HEK293 (cell line): ENCODE measurements around the gene CNTNAP1.
"Not testable (repeated sequence)": the region's sequence is repeated elsewhere in the genome, so short reads cannot be mapped to it uniquely, and the experiment has no call there.

ENCODE experiments used
- CTCF ChIA-PET: fragments of 350-600 bp; formaldehyde crosslinking; extraction: SDS; loops from one replicate; lab custom pipeline; 2021; ENCODE audit warnings: antibody characterized with exemption; lab: Yijun Ruan, JAX
- POLR2A ChIA-PET: fragments of 300-600 bp; formaldehyde crosslinking; extraction: SDS; loops from one replicate; lab custom pipeline; 2020; ENCODE audit warnings: antibody characterized with exemption, inconsistent platforms; lab: Yijun Ruan, JAX
- H3K27ac ChIP-seq: fragments of 200-500 bp; sonication (Bioruptor generic); 2 replicates; pipeline ENCODE4 v1.5.1; 2014; ENCODE audit warnings: low read depth, low read length, control low read depth, inconsistent platforms; ENCODE audit errors: extremely low read depth
- H3K36me3 ChIP-seq, 2 experiments: fragments of 200-500 bp in 1 of 2; sonication (Bioruptor generic) in 1 of 2; 1 replicate in 1 of 2; 2 replicates in 1 of 2; pipeline ENCODE4 v1.5.1; 2014 to 2017; ENCODE audit warnings: inconsistent platforms in 2 of 2, low read length in 2 of 2; ENCODE audit not compliant: control insufficient read depth in 2 of 2, insufficient read depth in 1 of 2
- H3K4me1 ChIP-seq: fragments of 200-500 bp; sonication (Bioruptor generic); 2 replicates; pipeline ENCODE4 v1.5.1; 2014; ENCODE audit warnings: mild to moderate bottlenecking, low read length, inconsistent platforms; ENCODE audit not compliant: control insufficient read depth, insufficient read depth
- H3K4me3 ChIP-seq: 2 replicates; pipeline ENCODE4 v1.5.1; 2011; ENCODE audit warnings: low read depth, mild to moderate bottlenecking, control low read depth, low read length, moderate library complexity
- H3K9me3 ChIP-seq: fragments of 200-500 bp; sonication (Bioruptor generic); 2 replicates; pipeline ENCODE4 v1.5.1; 2014; ENCODE audit warnings: low read depth, low read length, inconsistent platforms; ENCODE audit not compliant: control insufficient read depth, insufficient read depth
- ATF2 ChIP-seq: fragments of 450-650 bp; formaldehyde crosslinking; IDR thresholded peaks from 2 replicates; pipeline ENCODE4 v1.5.1; 2016; ENCODE audit warnings: missing biosample characterization, missing genetic modification characterization, low read depth
- HOXA7 ChIP-seq: sonication (generic); formaldehyde crosslinking; IDR thresholded peaks from 2 replicates; pipeline ENCODE4 v1.8.1; 2022; ENCODE audit warnings: missing genetic modification reagents, borderline replicate concordance
- IKZF3 ChIP-seq: fragments of 450-650 bp; IDR thresholded peaks from 2 replicates; pipeline ENCODE4 v1.5.0; 2018; ENCODE audit warnings: missing biosample characterization, mild to moderate bottlenecking, missing genetic modification characterization, moderate library complexity
- KLF10 ChIP-seq: fragments of 450-650 bp; IDR thresholded peaks from 2 replicates; pipeline ENCODE4 v1.5.1; 2018; ENCODE audit warnings: missing biosample characterization, mild to moderate bottlenecking, missing genetic modification characterization
- KLF17 ChIP-seq: fragments of 450-650 bp; formaldehyde crosslinking; IDR thresholded peaks from 2 replicates; pipeline ENCODE4 v1.5.1; 2016; ENCODE audit warnings: missing biosample characterization, missing genetic modification characterization
- OVOL3 ChIP-seq: fragments of 450-650 bp; formaldehyde crosslinking; IDR thresholded peaks from 2 replicates; pipeline ENCODE4 v1.5.1; 2016; ENCODE audit warnings: missing biosample characterization, missing genetic modification characterization
- SP7 ChIP-seq: fragments of 450-650 bp; formaldehyde crosslinking; IDR thresholded peaks from 2 replicates; pipeline ENCODE4 v1.5.1; 2016; ENCODE audit warnings: missing biosample characterization, missing genetic modification characterization
- YY1 ChIP-seq: fragments of 450-650 bp; formaldehyde crosslinking; IDR thresholded peaks from 2 replicates; pipeline ENCODE4 v1.5.1; 2018; ENCODE audit warnings: missing biosample characterization, missing genetic modification characterization
- ZBTB21 ChIP-seq: fragments of 450-650 bp; formaldehyde crosslinking; IDR thresholded peaks from 2 replicates; pipeline ENCODE4 v1.5.1; 2017; ENCODE audit warnings: missing biosample characterization, missing genetic modification characterization
- ZNF121 ChIP-seq: fragments of 450-650 bp; formaldehyde crosslinking; IDR thresholded peaks from 2 replicates; pipeline ENCODE4 v1.5.1; 2016; ENCODE audit warnings: missing biosample characterization, missing genetic modification characterization
- ZNF146 ChIP-seq: fragments of 450-650 bp; formaldehyde crosslinking; IDR thresholded peaks from 2 replicates; pipeline ENCODE4 v1.5.1; 2016; ENCODE audit warnings: missing biosample characterization, missing genetic modification characterization
- ZNF184 ChIP-seq: fragments of 450-650 bp; IDR thresholded peaks from 2 replicates; pipeline ENCODE4 v1.5.1; 2018; ENCODE audit warnings: missing biosample characterization, mild to moderate bottlenecking, missing genetic modification characterization
- ZNF248 ChIP-seq: fragments of 450-650 bp; formaldehyde crosslinking; IDR thresholded peaks from 2 replicates; pipeline ENCODE4 v1.5.1; 2017; ENCODE audit warnings: missing biosample characterization, missing genetic modification characterization
- ZNF341 ChIP-seq: fragments of 450-650 bp; formaldehyde crosslinking; IDR thresholded peaks from 2 replicates; pipeline ENCODE4; 2016; ENCODE audit warnings: low read depth, missing biosample characterization, missing genetic modification characterization
- ZNF423 ChIP-seq: fragments of 450-650 bp; formaldehyde crosslinking; IDR thresholded peaks from 2 replicates; pipeline ENCODE4 v1.5.1; 2016; ENCODE audit warnings: missing biosample characterization, missing genetic modification characterization
- ZNF488 ChIP-seq: fragments of 450-650 bp; formaldehyde crosslinking; IDR thresholded peaks from 2 replicates; pipeline ENCODE4 v1.5.1; 2016; ENCODE audit warnings: missing biosample characterization, missing genetic modification characterization
- ZNF529 ChIP-seq: fragments of 450-650 bp; formaldehyde crosslinking; IDR thresholded peaks from 2 replicates; pipeline ENCODE4 v1.5.1; 2017; ENCODE audit warnings: missing genetic modification characterization, missing biosample characterization; ENCODE audit not compliant: insufficient replicate concordance
- ZNF555 ChIP-seq: fragments of 450-650 bp; formaldehyde crosslinking; conservative IDR thresholded peaks from 2 replicates; pipeline ENCODE4 v1.5.1; 2017; ENCODE audit warnings: missing biosample characterization, mild to moderate bottlenecking, missing genetic modification characterization, inconsistent platforms
- ZNF560 ChIP-seq: fragments of 450-650 bp; formaldehyde crosslinking; IDR thresholded peaks from 2 replicates; pipeline ENCODE4 v1.5.1; 2017; ENCODE audit warnings: missing biosample characterization, missing genetic modification characterization, borderline replicate concordance
- ZNF600 ChIP-seq: fragments of 450-650 bp; formaldehyde crosslinking; IDR thresholded peaks from 2 replicates; pipeline ENCODE4 v1.5.1; 2016; ENCODE audit warnings: missing biosample characterization, missing genetic modification characterization
- ZNF610 ChIP-seq: fragments of 450-650 bp; formaldehyde crosslinking; IDR thresholded peaks from 2 replicates; pipeline ENCODE4 v1.5.1; 2016; ENCODE audit warnings: missing biosample characterization, missing genetic modification characterization, borderline replicate concordance
- ZNF707 ChIP-seq: fragments of 450-650 bp; formaldehyde crosslinking; IDR thresholded peaks from 2 replicates; pipeline ENCODE4 v1.5.1; 2016; ENCODE audit warnings: missing biosample characterization, missing genetic modification characterization
- ZNF777 ChIP-seq: fragments of 450-650 bp; formaldehyde crosslinking; IDR thresholded peaks from 2 replicates; pipeline ENCODE4 v1.5.1; 2017; ENCODE audit warnings: missing biosample characterization, missing genetic modification characterization, borderline replicate concordance
- ZNF830 ChIP-seq: fragments of 450-650 bp; IDR thresholded peaks from 2 replicates; pipeline ENCODE4 v1.5.0; 2018; ENCODE audit warnings: missing biosample characterization, missing genetic modification characterization, low read depth, mild to moderate bottlenecking, moderate library complexity
- ZNF837 ChIP-seq: fragments of 450-650 bp; formaldehyde crosslinking; IDR thresholded peaks from 2 replicates; pipeline ENCODE4 v1.5.1; 2016; ENCODE audit warnings: missing biosample characterization, missing genetic modification characterization
- ZSCAN4 ChIP-seq: fragments of 450-650 bp; formaldehyde crosslinking; IDR thresholded peaks from 2 replicates; pipeline ENCODE4 v1.5.1; 2017; ENCODE audit warnings: missing biosample characterization, missing genetic modification characterization

Gene CNTNAP1

GRCh38 chr17:42723636-42724035 is 41.3 kb downstream of the CNTNAP1 start (continued):
- TF ChIP-seq ZNF146 (tag by site-specific recombination): no peak
- no peak for TF ChIP-seq YY1
- no peak for TF ChIP-seq KLF17 (tag by site-specific recombination)
- no peak for TF ChIP-seq ZNF555 (tag by site-specific recombination)

GRCh38 chr17:42725143-42725542 is 42.8 kb downstream of the CNTNAP1 start:
- Histone ChIP-seq H3K4me1 (no peaks in the 10 kb centered on the region), H3K36me3 (peaks cover 65 to 87% of the 10 kb centered on the region in 2 experiments), H3K4me3 (no peak overlapping the region), H3K9me3 (no peaks in the 10 kb centered on the region), H3K27ac (no peak overlapping the region)
- CTCF ChIA-PET: interaction anchor here (0.6 to 2.7 kb wide), 6 partner anchors 8 to 697 kb away, joined by 3 to 10 read pairs (median 4); partner anchors contain the start of gene PSMC3IP
- POLR2A ChIA-PET: no interaction called here
- peak; percentile 88 for TF ChIP-seq ZNF121 (tag by site-specific recombination)
- no peak for TF ChIP-seq ZBTB21
- no peak for TF ChIP-seq ZSCAN4 (tag by site-specific recombination)

- Histone ChIP-seq H3K36me3 (peaks cover 0 to 4% of the 10 kb centered on the region in 2 experiments; a peak in 1 of 3 replicates), H3K4me1 (peaks cover 7% of the 10 kb centered on the region), H3K9me3 (no peaks in the 10 kb centered on the region), H3K27ac (no peak overlapping the region), H3K4me3 (no peak overlapping the region)
- TF ChIP-seq ZNF837: no peak
- TF ChIP-seq ZNF600 (tag by site-specific recombination): no peak
- TF ChIP-seq ZNF184 (tag by site-specific recombination): no peak
- TF ChIP-seq OVOL3 (tag by site-specific recombination): no peak
- TF ChIP-seq ZNF248 (tag by site-specific recombination): no peak
- no peak for TF ChIP-seq ZNF830 (tag by site-specific recombination)
- no peak for TF ChIP-seq KLF10 (tag by site-specific recombination)
- no peak for TF ChIP-seq ZNF488 (tag by site-specific recombination)
- TF ChIP-seq ATF2 (tag by site-specific recombination): no peak
- TF ChIP-seq ZNF560 (tag by site-specific recombination): no peak
- no peak for TF ChIP-seq ZNF529 (tag by site-specific recombination)
- no peak for TF ChIP-seq ZNF341
- no peak for TF ChIP-seq IKZF3
- no peak for TF ChIP-seq ZNF707 (tag by site-specific recombination)
- no peak for TF ChIP-seq ZNF777 (tag by site-specific recombination)
- TF ChIP-seq ZNF423 (tag by site-specific recombination): no peak
- TF ChIP-seq HOXA7: no peak
- TF ChIP-seq SP7: no peak
- TF ChIP-seq ZNF610 (tag by site-specific recombination): no peak
- ChIA-PET CTCF (no interaction called here), POLR2A (no interaction called here)
Observed at GRCh38 chr17:42740699-42741098, 58.4 kb downstream of the CNTNAP1 start.

GRCh38 chr17:42742916-42743315 is 60.6 kb downstream of the CNTNAP1 start:
- CTCF ChIA-PET: interaction anchor here (0.6 to 1.3 kb wide), 5 partner anchors 21 to 195 kb away, joined by 3 to 12 read pairs (median 7); partner anchors contain the start of gene PSMC3IP
- H3K36me3 ChIP-seq, H3K4me1 ChIP-seq, H3K27ac ChIP-seq, H3K4me3 ChIP-seq, H3K9me3 ChIP-seq: not testable (repeated sequence)
- POLR2A ChIA-PET: interaction anchor here (0.7 to 1.6 kb wide), 3 partner anchors 31 to 91 kb away, joined by 3 to 4 read pairs (median 3); partner anchors contain the start of genes PSME3 and VPS25
